ENCODE data around the gene KPNA5. TPM values are rescaled to one million over a fixed set of nuclear protein-coding genes. Genes with fewer than 3 reads are reported as not detected.
"Not testable (repeated sequence)": the region's sequence is repeated elsewhere in the genome, so short reads cannot be mapped to it uniquely, and the experiment has no call there.

Gene KPNA5
- total and polyA plus RNA-seq, 7 donors = 0.60 to 22.4 (median 13.0) TPM

- H3K9me3 ChIP-seq = no peaks in the 10 kb centered on the region
- no peak overlapping the region for H3K4me3 ChIP-seq
- no peaks in the 10 kb centered on the region for H3K27me3 ChIP-seq
- H3K27ac ChIP-seq = no peak overlapping the region
- WGBS, 2 donors = 38 to 78% methylated on average over 3 of the region's 3 CpGs
- intact Hi-C loops (cut with DNase I) = loop anchor here (10.0 kb wide), 1 partner anchor 114 kb away; no protein-coding TSS in a partner anchor
- TF ChIP-seq POLR2AphosphoS5 (IDR thresholded peaks at IDR 0.05) = no peak
- TF ChIP-seq, protein P1, sequence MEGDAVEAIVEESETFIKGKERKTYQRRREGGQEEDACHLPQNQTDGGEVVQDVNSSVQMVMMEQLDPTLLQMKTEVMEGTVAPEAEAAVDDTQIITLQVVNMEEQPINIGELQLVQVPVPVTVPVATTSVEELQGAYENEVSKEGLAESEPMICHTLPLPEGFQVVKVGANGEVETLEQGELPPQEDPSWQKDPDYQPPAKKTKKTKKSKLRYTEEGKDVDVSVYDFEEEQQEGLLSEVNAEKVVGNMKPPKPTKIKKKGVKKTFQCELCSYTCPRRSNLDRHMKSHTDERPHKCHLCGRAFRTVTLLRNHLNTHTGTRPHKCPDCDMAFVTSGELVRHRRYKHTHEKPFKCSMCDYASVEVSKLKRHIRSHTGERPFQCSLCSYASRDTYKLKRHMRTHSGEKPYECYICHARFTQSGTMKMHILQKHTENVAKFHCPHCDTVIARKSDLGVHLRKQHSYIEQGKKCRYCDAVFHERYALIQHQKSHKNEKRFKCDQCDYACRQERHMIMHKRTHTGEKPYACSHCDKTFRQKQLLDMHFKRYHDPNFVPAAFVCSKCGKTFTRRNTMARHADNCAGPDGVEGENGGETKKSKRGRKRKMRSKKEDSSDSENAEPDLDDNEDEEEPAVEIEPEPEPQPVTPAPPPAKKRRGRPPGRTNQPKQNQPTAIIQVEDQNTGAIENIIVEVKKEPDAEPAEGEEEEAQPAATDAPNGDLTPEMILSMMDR (IDR thresholded peaks at IDR 0.05) = no peak
- TF ChIP-seq POLR2A (IDR thresholded peaks at IDR 0.05) = no peak
- TF ChIP-seq EP300 (IDR thresholded peaks at IDR 0.05) = no peak
- no peaks in the 10 kb centered on the region for H3K4me1 ChIP-seq
- peaks cover 0 to 32% (median 0%) of the 10 kb centered on the region in 4 donors for H3K36me3 ChIP-seq
- DNase-seq = no peak
Measured at GRCh38 chr6:116649129-116649528, 31.9 kb upstream of the KPNA5 start.

DNA sequence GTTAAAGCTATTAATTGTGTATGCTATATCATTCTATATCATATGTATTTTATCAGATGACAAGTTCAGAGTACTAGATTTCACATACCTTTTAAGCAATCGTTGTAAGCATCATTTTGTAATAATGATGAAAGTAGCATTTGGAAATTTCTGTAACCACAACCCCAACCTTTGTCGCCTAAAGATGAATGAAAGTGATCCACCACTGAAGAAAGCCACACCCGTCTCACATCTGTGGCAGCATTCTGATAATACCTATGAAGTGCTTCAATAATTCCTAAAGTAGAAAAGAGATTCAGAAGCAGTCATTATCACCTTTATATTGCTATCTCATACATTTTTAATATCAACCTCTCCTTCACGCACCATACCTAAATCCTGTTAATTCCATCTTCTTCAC, 29.1 kb upstream of the KPNA5 start:
- no peaks in the 10 kb centered on the region for H3K27me3 ChIP-seq
- peaks cover 0 to 47% (median 0%) of the 10 kb centered on the region in 4 donors for H3K36me3 ChIP-seq
- intact Hi-C loops (cut with DNase I) = no loop called here
- DNase-seq = no peak
- 76 to 85% methylated on average over 4 of the region's 4 CpGs for WGBS, 2 donors
- no peak overlapping the region for H3K4me3 ChIP-seq
- no peaks in the 10 kb centered on the region for H3K4me1 ChIP-seq
- H3K9me3 ChIP-seq = no peaks in the 10 kb centered on the region
- TF ChIP-seq POLR2A (IDR thresholded peaks at IDR 0.05) = no peak
- no peak for TF ChIP-seq POLR2AphosphoS5 (IDR thresholded peaks at IDR 0.05)
- TF ChIP-seq EP300 (IDR thresholded peaks at IDR 0.05) = no peak
- TF ChIP-seq, protein P1 (IDR thresholded peaks at IDR 0.05) = no peak
- no peak overlapping the region for H3K27ac ChIP-seq

DNA sequence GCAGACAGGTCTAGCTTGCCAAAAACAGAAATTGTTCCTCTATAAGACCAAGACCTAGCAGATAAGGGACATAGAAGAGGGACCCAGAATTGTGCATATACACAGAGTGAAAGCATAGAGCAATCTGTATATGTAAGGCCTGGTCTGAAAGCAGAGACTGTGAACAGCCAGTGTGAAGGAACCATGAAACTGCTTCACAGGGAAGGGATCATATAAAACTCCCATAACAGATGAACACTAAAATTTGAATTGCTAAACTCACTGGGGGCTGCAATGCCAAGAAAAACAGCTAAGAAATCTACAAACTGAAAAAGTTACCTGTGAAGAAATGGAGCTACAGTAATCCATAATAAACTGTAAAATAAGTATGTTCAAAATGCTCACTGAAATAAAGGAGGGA, 19.4 kb upstream of the KPNA5 start:
- intact Hi-C loops (cut with DNase I) = no loop called here
- no peak for DNase-seq
- Histone ChIP-seq H3K4me3 (no peak overlapping the region), H3K27me3 (no peaks in the 10 kb centered on the region), H3K36me3 (peaks cover 0 to 19% (median 4%) of the 10 kb centered on the region in 4 donors), H3K27ac (no peak overlapping the region), H3K9me3 (no peaks in the 10 kb centered on the region), H3K4me1 (peaks cover 0 to 21% (median 12%) of the 10 kb centered on the region in 4 donors)
- TF ChIP-seq POLR2AphosphoS5 (IDR thresholded peaks at IDR 0.05) = no peak
- TF ChIP-seq, protein P1 (IDR thresholded peaks at IDR 0.05) = no peak
- no peak for TF ChIP-seq EP300 (IDR thresholded peaks at IDR 0.05)
- TF ChIP-seq POLR2A (IDR thresholded peaks at IDR 0.05) = no peak

DNA sequence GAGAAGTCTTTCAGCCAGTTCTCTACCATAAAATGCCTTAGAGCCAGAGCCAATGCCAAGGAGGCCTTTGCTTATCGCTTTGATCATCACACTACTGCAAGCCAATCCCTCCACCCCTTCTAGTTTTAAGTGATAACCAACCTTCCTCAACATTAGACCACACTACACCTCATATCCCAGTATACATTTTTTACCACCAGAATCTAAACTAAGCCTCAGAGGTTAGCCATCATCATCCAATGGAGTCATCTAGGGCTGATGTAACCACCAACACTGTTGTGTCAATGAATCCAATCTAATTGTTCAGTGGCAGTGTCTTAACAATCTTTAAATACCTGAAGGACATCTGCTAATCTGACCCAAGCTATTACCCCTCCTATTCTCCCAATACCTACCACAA, 18.8 kb upstream of the KPNA5 start:
- DNase-seq = no peak
- Histone ChIP-seq H3K27ac (no peak overlapping the region), H3K4me1 (peaks cover 0 to 27% (median 17%) of the 10 kb centered on the region in 4 donors), H3K4me3 (no peak overlapping the region), H3K36me3 (peaks cover 0 to 15% (median 4%) of the 10 kb centered on the region in 4 donors), H3K9me3 (no peaks in the 10 kb centered on the region), H3K27me3 (no peaks in the 10 kb centered on the region)
- WGBS, 2 donors = 97 to 100% methylated on average over 1 of the region's 1 CpG
- TF ChIP-seq, protein P1 (IDR thresholded peaks at IDR 0.05) = no peak
- TF ChIP-seq POLR2AphosphoS5 (IDR thresholded peaks at IDR 0.05) (no peak), EP300 (IDR thresholded peaks at IDR 0.05) (no peak), POLR2A (IDR thresholded peaks at IDR 0.05) (no peak)
- intact Hi-C loops (cut with DNase I) = no loop called here

- TF ChIP-seq, protein P1 (IDR thresholded peaks at IDR 0.05) = no peak
- no peak for TF ChIP-seq EP300 (IDR thresholded peaks at IDR 0.05)
- no peak for TF ChIP-seq POLR2AphosphoS5 (IDR thresholded peaks at IDR 0.05)
- no peak for TF ChIP-seq POLR2A (IDR thresholded peaks at IDR 0.05)
- Histone ChIP-seq H3K36me3 (peaks cover 0 to 4% (median 0%) of the 10 kb centered on the region in 4 donors), H3K27me3 (no peaks in the 10 kb centered on the region), H3K27ac (no peak overlapping the region), H3K4me1 (peaks cover 0 to 35% (median 22%) of the 10 kb centered on the region in 4 donors), H3K9me3 (no peaks in the 10 kb centered on the region), H3K4me3 (no peak overlapping the region)
- 97% methylated on average over 3 of the region's 3 CpGs for WGBS, 2 donors
- DNase-seq = no peak
- intact Hi-C loops (cut with DNase I) = no loop called here
Measured at GRCh38 chr6:116663308-116663707, 17.7 kb upstream of the KPNA5 start.

GRCh38 chr6:116664169-116664568, 16.8 kb upstream of the KPNA5 start:
- not testable (repeated sequence) for H3K9me3 ChIP-seq

More at GRCh38 chr6:116664169-116664568, 16.8 kb upstream of the KPNA5 start:
- H3K4me1 ChIP-seq = peaks cover 0 to 35% (median 22%) of the 10 kb centered on the region in 4 donors
- DNase-seq; intact Hi-C loops (cut with DNase I); H3K4me3 ChIP-seq; H3K27me3 ChIP-seq; H3K36me3 ChIP-seq; H3K27ac ChIP-seq: not testable (repeated sequence)
- 94 to 99% methylated on average over 2 of the region's 2 CpGs for WGBS, 2 donors
